ENCODE results near the gene SPOCK1.

SPOCK1 gene

GRCh38 chr5:137134920-137135532 is 364.1 kb downstream of the SPOCK1 start:
- Histone ChIP-seq H3K4me1 (ENCODE audit: control insufficient read depth in 5 of 5, insufficient read depth in 5 of 5, low read length in 5 of 5) (no peaks in the 10 kb centered on the region), H3K27me3 (ENCODE audit: control insufficient read depth in 5 of 5, insufficient read depth in 4 of 5, low read length in 5 of 5) (no peaks in the 10 kb centered on the region), H3K36me3 (ENCODE audit: control insufficient read depth in 5 of 5, insufficient read depth in 5 of 5, low read length in 5 of 5) (no peaks in the 10 kb centered on the region), H3K27ac (ENCODE audit: low read depth, low read length) (no peak overlapping the region), H3K9me3 (ENCODE audit: control insufficient read depth in 5 of 5, low read length in 5 of 5) (peaks cover 0 to 4% (median 0%) of the 10 kb centered on the region in 5 donors), H3K4me3 (ENCODE audit: low read depth in 1 of 5, low read length in 5 of 5) (no peak overlapping the region), H3K9ac (ENCODE audit: low read length in 5 of 5) (no peak overlapping the region)

GRCh38 chr5:137129886-137130680 is 369.0 kb downstream of the SPOCK1 start:
- no peaks in the 10 kb centered on the region for H3K36me3 ChIP-seq (ENCODE audit: control insufficient read depth in 5 of 5, insufficient read depth in 5 of 5, low read length in 5 of 5)
- H3K27me3 ChIP-seq (ENCODE audit: control insufficient read depth in 5 of 5, insufficient read depth in 4 of 5, low read length in 5 of 5), result no peaks in the 10 kb centered on the region
- H3K9ac ChIP-seq (ENCODE audit: low read length in 5 of 5), result no peak overlapping the region
- no peaks in the 10 kb centered on the region for H3K9me3 ChIP-seq (ENCODE audit: control insufficient read depth in 5 of 5, low read length in 5 of 5)
- no peak overlapping the region for H3K27ac ChIP-seq (ENCODE audit: low read depth, low read length)
- H3K4me3 ChIP-seq (ENCODE audit: low read depth in 1 of 5, low read length in 5 of 5), result no peak overlapping the region
- no peaks in the 10 kb centered on the region for H3K4me1 ChIP-seq (ENCODE audit: control insufficient read depth in 5 of 5, insufficient read depth in 5 of 5, low read length in 5 of 5)

- Histone ChIP-seq H3K36me3 (ENCODE audit: control insufficient read depth in 5 of 5, insufficient read depth in 5 of 5, low read length in 5 of 5) (no peaks in the 10 kb centered on the region), H3K27ac (ENCODE audit: low read depth, low read length) (no peak overlapping the region), H3K4me3 (ENCODE audit: low read depth in 1 of 5, low read length in 5 of 5) (no peak overlapping the region), H3K9ac (ENCODE audit: low read length in 5 of 5) (no peak overlapping the region), H3K9me3 (ENCODE audit: control insufficient read depth in 5 of 5, low read length in 5 of 5) (no peaks in the 10 kb centered on the region), H3K4me1 (ENCODE audit: control insufficient read depth in 5 of 5, insufficient read depth in 5 of 5, low read length in 5 of 5) (no peaks in the 10 kb centered on the region), H3K27me3 (ENCODE audit: control insufficient read depth in 5 of 5, insufficient read depth in 4 of 5, low read length in 5 of 5) (no peaks in the 10 kb centered on the region)
These were observed 371.1 kb downstream of the SPOCK1 start for GRCh38 chr5:137128012-137128411.

- no peak overlapping the region for H3K27ac ChIP-seq (ENCODE audit: low read depth, low read length)
These were observed 372.3 kb downstream of the SPOCK1 start for GRCh38 chr5:137126829-137127228.

GRCh38 chr5:137122558-137122957 is 376.6 kb downstream of the SPOCK1 start:
- Histone ChIP-seq H3K9me3 (ENCODE audit: control insufficient read depth in 5 of 5, low read length in 5 of 5) (no peaks in the 10 kb centered on the region), H3K4me1 (ENCODE audit: control insufficient read depth in 5 of 5, insufficient read depth in 5 of 5, low read length in 5 of 5) (no peaks in the 10 kb centered on the region)

More at GRCh38 chr5:137126829-137127228, 372.3 kb downstream of the SPOCK1 start:
- no peak overlapping the region for H3K4me3 ChIP-seq (ENCODE audit: low read depth in 1 of 5, low read length in 5 of 5)
- no peak overlapping the region for H3K9ac ChIP-seq (ENCODE audit: low read length in 5 of 5)
- no peaks in the 10 kb centered on the region for H3K9me3 ChIP-seq (ENCODE audit: control insufficient read depth in 5 of 5, low read length in 5 of 5)
- no peaks in the 10 kb centered on the region for H3K27me3 ChIP-seq (ENCODE audit: control insufficient read depth in 5 of 5, insufficient read depth in 4 of 5, low read length in 5 of 5)
- no peaks in the 10 kb centered on the region for H3K36me3 ChIP-seq (ENCODE audit: control insufficient read depth in 5 of 5, insufficient read depth in 5 of 5, low read length in 5 of 5)
- H3K4me1 ChIP-seq (ENCODE audit: control insufficient read depth in 5 of 5, insufficient read depth in 5 of 5, low read length in 5 of 5), result no peaks in the 10 kb centered on the region

GRCh38 chr5:137122075-137122474 is 377.1 kb downstream of the SPOCK1 start:
- H3K27me3 ChIP-seq (ENCODE audit: control insufficient read depth in 5 of 5, insufficient read depth in 4 of 5, low read length in 5 of 5), result no peaks in the 10 kb centered on the region
- H3K9ac ChIP-seq (ENCODE audit: low read length in 5 of 5), result no peak overlapping the region
- no peak overlapping the region for H3K27ac ChIP-seq (ENCODE audit: low read depth, low read length)
- no peak overlapping the region for H3K4me3 ChIP-seq (ENCODE audit: low read depth in 1 of 5, low read length in 5 of 5)
- H3K36me3 ChIP-seq (ENCODE audit: control insufficient read depth in 5 of 5, insufficient read depth in 5 of 5, low read length in 5 of 5), result no peaks in the 10 kb centered on the region
- H3K4me1 ChIP-seq (ENCODE audit: control insufficient read depth in 5 of 5, insufficient read depth in 5 of 5, low read length in 5 of 5), result no peaks in the 10 kb centered on the region
- no peaks in the 10 kb centered on the region for H3K9me3 ChIP-seq (ENCODE audit: control insufficient read depth in 5 of 5, low read length in 5 of 5)

More at GRCh38 chr5:137122558-137122957, 376.6 kb downstream of the SPOCK1 start:
- Histone ChIP-seq H3K27ac (ENCODE audit: low read depth, low read length) (no peak overlapping the region), H3K27me3 (ENCODE audit: control insufficient read depth in 5 of 5, insufficient read depth in 4 of 5, low read length in 5 of 5) (no peaks in the 10 kb centered on the region), H3K36me3 (ENCODE audit: control insufficient read depth in 5 of 5, insufficient read depth in 5 of 5, low read length in 5 of 5) (no peaks in the 10 kb centered on the region), H3K4me3 (ENCODE audit: low read depth in 1 of 5, low read length in 5 of 5) (no peak overlapping the region), H3K9ac (ENCODE audit: low read length in 5 of 5) (no peak overlapping the region)

GRCh38 chr5:137119321-137119720 is 379.8 kb downstream of the SPOCK1 start:
- H3K4me1 ChIP-seq (ENCODE audit: control insufficient read depth in 5 of 5, insufficient read depth in 5 of 5, low read length in 5 of 5), result no peaks in the 10 kb centered on the region
- H3K36me3 ChIP-seq (ENCODE audit: control insufficient read depth in 5 of 5, insufficient read depth in 5 of 5, low read length in 5 of 5), result no peaks in the 10 kb centered on the region
- H3K27ac ChIP-seq (ENCODE audit: low read depth, low read length), result no peak overlapping the region
- no peak overlapping the region for H3K9ac ChIP-seq (ENCODE audit: low read length in 5 of 5)
- H3K27me3 ChIP-seq (ENCODE audit: control insufficient read depth in 5 of 5, insufficient read depth in 4 of 5, low read length in 5 of 5), result peaks cover 0 to 2% (median 0%) of the 10 kb centered on the region in 5 donors
- no peak overlapping the region for H3K4me3 ChIP-seq (ENCODE audit: low read depth in 1 of 5, low read length in 5 of 5)
- H3K9me3 ChIP-seq (ENCODE audit: control insufficient read depth in 5 of 5, low read length in 5 of 5), result no peaks in the 10 kb centered on the region

- peaks cover 0 to 2% (median 0%) of the 10 kb centered on the region in 5 donors for H3K27me3 ChIP-seq (ENCODE audit: control insufficient read depth in 5 of 5, insufficient read depth in 4 of 5, low read length in 5 of 5)
These were observed 380.5 kb downstream of the SPOCK1 start for GRCh38 chr5:137118629-137119028.

GRCh38 chr5:137115152-137115551 is 384.0 kb downstream of the SPOCK1 start:
- Histone ChIP-seq H3K4me1 (ENCODE audit: control insufficient read depth in 5 of 5, insufficient read depth in 5 of 5, low read length in 5 of 5) (no peaks in the 10 kb centered on the region), H3K36me3 (ENCODE audit: control insufficient read depth in 5 of 5, insufficient read depth in 5 of 5, low read length in 5 of 5) (no peaks in the 10 kb centered on the region), H3K9me3 (ENCODE audit: control insufficient read depth in 5 of 5, low read length in 5 of 5) (no peaks in the 10 kb centered on the region), H3K27ac (ENCODE audit: low read depth, low read length) (no peak overlapping the region), H3K4me3 (ENCODE audit: low read depth in 1 of 5, low read length in 5 of 5) (no peak overlapping the region), H3K9ac (ENCODE audit: low read length in 5 of 5) (no peak overlapping the region), H3K27me3 (ENCODE audit: control insufficient read depth in 5 of 5, insufficient read depth in 4 of 5, low read length in 5 of 5) (peaks cover 0 to 2% (median 0%) of the 10 kb centered on the region in 5 donors)

More at GRCh38 chr5:137118629-137119028, 380.5 kb downstream of the SPOCK1 start:
- H3K36me3 ChIP-seq (ENCODE audit: control insufficient read depth in 5 of 5, insufficient read depth in 5 of 5, low read length in 5 of 5), result no peaks in the 10 kb centered on the region
- no peak overlapping the region for H3K4me3 ChIP-seq (ENCODE audit: low read depth in 1 of 5, low read length in 5 of 5)
- no peaks in the 10 kb centered on the region for H3K9me3 ChIP-seq (ENCODE audit: control insufficient read depth in 5 of 5, low read length in 5 of 5)
- no peak overlapping the region for H3K27ac ChIP-seq (ENCODE audit: low read depth, low read length)
- no peaks in the 10 kb centered on the region for H3K4me1 ChIP-seq (ENCODE audit: control insufficient read depth in 5 of 5, insufficient read depth in 5 of 5, low read length in 5 of 5)
- no peak overlapping the region for H3K9ac ChIP-seq (ENCODE audit: low read length in 5 of 5)

GRCh38 chr5:137114529-137114928 is 384.6 kb downstream of the SPOCK1 start:
- H3K4me1 ChIP-seq (ENCODE audit: control insufficient read depth in 5 of 5, insufficient read depth in 5 of 5, low read length in 5 of 5), result no peaks in the 10 kb centered on the region
- no peaks in the 10 kb centered on the region for H3K36me3 ChIP-seq (ENCODE audit: control insufficient read depth in 5 of 5, insufficient read depth in 5 of 5, low read length in 5 of 5)
- H3K4me3 ChIP-seq (ENCODE audit: low read depth in 1 of 5, low read length in 5 of 5), result no peak overlapping the region
- H3K27ac ChIP-seq (ENCODE audit: low read depth, low read length), result no peak overlapping the region
- peaks cover 0 to 2% (median 0%) of the 10 kb centered on the region in 5 donors for H3K27me3 ChIP-seq (ENCODE audit: control insufficient read depth in 5 of 5, insufficient read depth in 4 of 5, low read length in 5 of 5)
- H3K9ac ChIP-seq (ENCODE audit: low read length in 5 of 5), result no peak overlapping the region
- no peaks in the 10 kb centered on the region for H3K9me3 ChIP-seq (ENCODE audit: control insufficient read depth in 5 of 5, low read length in 5 of 5)
